Activated T-helper 17 cell treated with anti-CD3 and anti-CD28 coated beads, Interleukin-2, amount 50 U/mL, for 72 hours (primary cell): ENCODE results near the gene INO80. TPM values are rescaled to one million over a fixed set of nuclear protein-coding genes. Genes with fewer than 3 reads are reported as not detected.
"Not testable (repeated sequence)": the region's sequence is repeated elsewhere in the genome, so short reads cannot be mapped to it uniquely, and the experiment has no call there.

ENCODE experiments used
- ATAC-seq: fragments of 150-1000 bp; cut with Tn5 transposase; replicated peaks from 2 replicates; pipeline ENCODE4 v1.10.0; 2021; ENCODE audit warnings: mild to moderate bottlenecking, moderate library complexity
- H3K27ac Mint-ChIP-seq: one replicate; pipeline ENCODE4 v1.8.0; 2022; ENCODE audit warnings: mixed read lengths
- H3K27me3 Mint-ChIP-seq: one replicate; pipeline ENCODE4 v1.8.0; 2022; ENCODE audit warnings: mixed read lengths
- H3K36me3 Mint-ChIP-seq: one replicate; pipeline ENCODE4 v1.8.0; 2022; ENCODE audit warnings: low read depth, mild to moderate bottlenecking, mixed read lengths
- H3K4me1 Mint-ChIP-seq: one replicate; pipeline ENCODE4 v1.8.0; 2022; ENCODE audit warnings: mixed read lengths
- H3K4me3 Mint-ChIP-seq: one replicate; pipeline ENCODE4 v1.8.0; 2022; ENCODE audit warnings: mild to moderate bottlenecking, mixed read lengths
- H3K9me3 Mint-ChIP-seq: one replicate; pipeline ENCODE4 v1.8.0; 2022; ENCODE audit warnings: mixed read lengths
- total RNA-seq, 2 donors: library from RNA; stranded (reverse); gene quantifications; one replicate each; pipeline ENCODE4 v1.2.3, GENCODE V29; 2022

The INO80 gene
- total RNA-seq, 2 donors from 2014 or later = 22.8 to 25.9 TPM

- H3K27ac Mint-ChIP-seq, H3K4me1 Mint-ChIP-seq, ATAC-seq, H3K27me3 Mint-ChIP-seq, H3K9me3 Mint-ChIP-seq: not testable (repeated sequence)
- Mint-ChIP-seq H3K36me3 (peaks cover 23% of the 10 kb centered on the region), H3K4me3 (peak overlapping the region; percentile 87)
Observed at GRCh38 chr15:40954158-40954848, 161.8 kb downstream of the INO80 start.

GRCh38 chr15:40953713-40954074 is 162.4 kb downstream of the INO80 start:
- Mint-ChIP-seq H3K27ac (no peak overlapping the region), H3K4me1 (peaks cover 9% of the 10 kb centered on the region), H3K27me3 (no peaks in the 10 kb centered on the region), H3K9me3 (no peaks in the 10 kb centered on the region), H3K4me3 (peak overlapping the region; percentile 87), H3K36me3 (peaks cover 23% of the 10 kb centered on the region)
- peak; percentile 3 for ATAC-seq

DNA sequence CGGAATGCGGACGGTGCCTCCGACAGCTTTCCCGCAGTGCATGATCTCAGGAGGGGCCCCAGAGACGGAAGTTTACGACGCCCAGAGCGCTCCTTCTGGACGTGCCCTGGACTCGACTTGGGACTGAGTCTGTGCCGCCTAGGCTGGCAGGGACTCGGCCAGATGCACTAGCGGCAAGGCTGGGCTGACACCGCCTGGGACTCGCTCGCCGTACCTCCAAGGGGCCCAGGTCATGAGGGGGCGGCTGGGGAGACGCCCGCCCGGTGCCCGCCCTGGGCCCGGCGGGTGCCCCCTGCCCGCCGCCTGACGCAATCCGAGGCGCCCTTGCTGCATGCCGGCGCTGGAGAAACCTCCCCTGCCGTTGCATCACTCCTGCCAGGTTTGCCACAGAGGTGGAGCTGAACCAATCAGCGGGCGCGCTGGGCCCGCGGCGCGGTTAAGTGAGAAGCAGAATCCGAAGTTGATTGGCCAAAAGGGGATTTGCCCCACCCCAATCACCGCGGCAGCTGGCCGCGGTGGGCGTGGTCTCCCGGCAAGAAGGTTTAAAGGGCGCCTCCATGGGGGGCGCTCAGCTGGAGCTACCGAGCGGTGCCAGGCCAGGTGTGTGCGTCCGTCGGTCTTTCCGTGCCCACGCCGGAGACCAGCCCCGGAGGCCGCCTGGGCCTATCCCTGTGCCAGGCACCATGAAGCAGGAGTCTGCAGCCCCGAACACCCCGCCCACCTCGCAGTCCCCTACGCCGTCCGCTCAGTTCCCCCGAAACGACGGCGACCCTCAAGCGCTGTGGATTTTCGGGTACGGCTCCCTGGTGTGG is 163.0 kb downstream of the INO80 start, which contains the start of gene CHAC1:
CHAC1 (plus strand) TSS at position 571 of the 812 bp plus-strand sequence; CDS start at position 684, 113 bp downstream.
- Mint-ChIP-seq H3K27me3 (no peaks in the 10 kb centered on the region), H3K4me1 (peaks cover 9% of the 10 kb centered on the region), H3K9me3 (no peaks in the 10 kb centered on the region), H3K4me3 (peak within 1 kb of the TSS; percentile 87), H3K36me3 (peaks cover 23% of the 10 kb centered on the region), H3K27ac (peak within 1 kb of the TSS; percentile 64)
- ATAC-seq = peak; percentile 98

GRCh38 chr15:40952301-40952900 is 163.7 kb downstream of the INO80 start:
- no peak for ATAC-seq
- peak overlapping the region; percentile 87 for H3K4me3 Mint-ChIP-seq
- peaks cover 9% of the 10 kb centered on the region for H3K4me1 Mint-ChIP-seq
- H3K27ac Mint-ChIP-seq = peak overlapping the region; percentile 64
- no peaks in the 10 kb centered on the region for H3K27me3 Mint-ChIP-seq
- H3K9me3 Mint-ChIP-seq = no peaks in the 10 kb centered on the region
- peaks cover 23% of the 10 kb centered on the region for H3K36me3 Mint-ChIP-seq

GRCh38 chr15:40951764-40952163 is 164.3 kb downstream of the INO80 start:
- peaks cover 23% of the 10 kb centered on the region for H3K36me3 Mint-ChIP-seq

GRCh38 chr15:40949756-40950207 is 166.3 kb downstream of the INO80 start:
- Mint-ChIP-seq H3K4me3 (no peak overlapping the region), H3K4me1 (peaks cover 4% of the 10 kb centered on the region), H3K27me3 (no peaks in the 10 kb centered on the region), H3K36me3 (peaks cover 7% of the 10 kb centered on the region), H3K27ac (no peak overlapping the region), H3K9me3 (no peaks in the 10 kb centered on the region)
- no peak for ATAC-seq

More at GRCh38 chr15:40951764-40952163, 164.3 kb downstream of the INO80 start:
- no peaks in the 10 kb centered on the region for H3K27me3 Mint-ChIP-seq
- no peak overlapping the region for H3K27ac Mint-ChIP-seq
- peaks cover 9% of the 10 kb centered on the region for H3K4me1 Mint-ChIP-seq
- peak overlapping the region; percentile 87 for H3K4me3 Mint-ChIP-seq
- no peaks in the 10 kb centered on the region for H3K9me3 Mint-ChIP-seq
- no peak for ATAC-seq

DNA sequence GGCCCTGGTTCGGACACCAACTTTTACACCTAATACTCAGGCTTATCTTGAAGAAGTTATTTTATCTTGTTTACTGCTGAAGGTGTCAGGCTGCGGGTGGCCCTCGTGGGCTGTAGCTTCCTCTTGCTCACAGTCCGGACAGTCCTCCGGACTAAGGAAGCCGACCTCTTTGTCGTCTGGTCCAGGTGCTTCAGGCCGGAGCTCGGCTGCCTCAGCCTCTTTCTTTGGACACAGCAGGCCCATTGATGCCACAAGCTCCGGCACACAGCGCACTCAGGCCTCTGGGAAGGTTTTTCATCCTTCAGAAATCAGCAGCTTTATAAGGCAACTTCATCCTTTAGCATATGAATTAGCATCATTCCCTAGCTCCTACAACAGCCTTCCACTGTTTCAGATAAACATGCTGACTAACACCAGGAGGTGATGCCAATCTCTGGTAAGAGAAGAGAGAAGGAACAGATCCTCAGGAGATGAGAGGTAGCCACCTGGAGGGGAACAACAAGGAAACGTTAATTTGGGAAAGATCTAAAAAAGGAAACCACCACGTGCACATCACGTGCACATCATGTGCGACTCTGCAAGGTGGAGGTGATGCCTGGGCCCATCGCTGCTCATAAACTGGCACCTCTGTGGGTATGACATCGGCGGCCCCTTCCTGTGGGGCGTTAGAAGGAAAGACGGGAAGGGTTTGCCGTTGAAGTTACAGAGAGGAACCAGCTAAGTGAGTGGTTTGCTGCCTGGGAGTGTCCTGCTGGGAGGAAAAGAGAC is 167.2 kb downstream of the INO80 start:
- Mint-ChIP-seq H3K4me3 (no peak overlapping the region), H3K27me3 (no peaks in the 10 kb centered on the region), H3K27ac (no peak overlapping the region), H3K36me3 (no peaks in the 10 kb centered on the region), H3K4me1 (peaks cover 4% of the 10 kb centered on the region), H3K9me3 (no peaks in the 10 kb centered on the region)
- ATAC-seq = no peak

GRCh38 chr15:40944510-40945296 is 171.4 kb downstream of the INO80 start:
- H3K36me3 Mint-ChIP-seq = no peaks in the 10 kb centered on the region
- H3K27me3 Mint-ChIP-seq = no peaks in the 10 kb centered on the region
- H3K4me3 Mint-ChIP-seq = no peak overlapping the region
- H3K27ac Mint-ChIP-seq = no peak overlapping the region
- H3K4me1 Mint-ChIP-seq = peaks cover 17% of the 10 kb centered on the region
- H3K9me3 Mint-ChIP-seq = no peaks in the 10 kb centered on the region
- ATAC-seq = no peak

GRCh38 chr15:40943764-40944365 is 172.2 kb downstream of the INO80 start:
- Mint-ChIP-seq H3K4me1 (peaks cover 17% of the 10 kb centered on the region), H3K27me3 (no peaks in the 10 kb centered on the region), H3K27ac (no peak overlapping the region), H3K4me3 (peak overlapping the region; percentile 86), H3K9me3 (no peaks in the 10 kb centered on the region), H3K36me3 (no peaks in the 10 kb centered on the region)
- no peak for ATAC-seq

DNA sequence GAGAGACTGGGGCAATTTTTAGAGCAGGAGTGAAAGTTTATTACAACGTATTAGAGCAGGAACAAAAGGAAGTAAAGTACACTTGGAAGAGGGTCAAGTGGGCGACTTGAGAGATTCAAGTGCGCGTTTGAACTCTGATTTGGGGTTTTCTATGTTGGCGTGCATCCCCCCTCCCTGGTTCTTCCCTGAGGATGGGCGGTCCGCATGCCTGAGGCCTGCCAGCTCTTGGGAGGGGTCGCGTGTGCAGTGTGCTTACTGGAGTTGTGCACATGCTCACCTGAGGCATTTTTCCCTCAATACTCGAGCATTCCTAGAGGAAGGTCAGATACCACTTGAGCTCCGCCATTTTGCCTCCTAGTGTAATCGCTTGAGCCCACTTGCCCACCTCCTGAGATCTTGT is 173.2 kb downstream of the INO80 start:
- no peaks in the 10 kb centered on the region for H3K36me3 Mint-ChIP-seq
- ATAC-seq = no peak
- peaks cover 17% of the 10 kb centered on the region for H3K4me1 Mint-ChIP-seq
- H3K9me3 Mint-ChIP-seq = no peaks in the 10 kb centered on the region
- H3K27ac Mint-ChIP-seq = peak overlapping the region; percentile 89
- H3K4me3 Mint-ChIP-seq = peak overlapping the region; percentile 86
- H3K27me3 Mint-ChIP-seq = no peaks in the 10 kb centered on the region

GRCh38 chr15:40942337-40942854 is 173.7 kb downstream of the INO80 start:
- H3K4me1 Mint-ChIP-seq = peaks cover 17% of the 10 kb centered on the region
- no peaks in the 10 kb centered on the region for H3K9me3 Mint-ChIP-seq
- peak overlapping the region; percentile 86 for H3K4me3 Mint-ChIP-seq
- H3K27me3 Mint-ChIP-seq = no peaks in the 10 kb centered on the region
- peak; percentile 5 for ATAC-seq
- H3K27ac Mint-ChIP-seq = peak overlapping the region; percentile 89
- H3K36me3 Mint-ChIP-seq = no peaks in the 10 kb centered on the region

DNA sequence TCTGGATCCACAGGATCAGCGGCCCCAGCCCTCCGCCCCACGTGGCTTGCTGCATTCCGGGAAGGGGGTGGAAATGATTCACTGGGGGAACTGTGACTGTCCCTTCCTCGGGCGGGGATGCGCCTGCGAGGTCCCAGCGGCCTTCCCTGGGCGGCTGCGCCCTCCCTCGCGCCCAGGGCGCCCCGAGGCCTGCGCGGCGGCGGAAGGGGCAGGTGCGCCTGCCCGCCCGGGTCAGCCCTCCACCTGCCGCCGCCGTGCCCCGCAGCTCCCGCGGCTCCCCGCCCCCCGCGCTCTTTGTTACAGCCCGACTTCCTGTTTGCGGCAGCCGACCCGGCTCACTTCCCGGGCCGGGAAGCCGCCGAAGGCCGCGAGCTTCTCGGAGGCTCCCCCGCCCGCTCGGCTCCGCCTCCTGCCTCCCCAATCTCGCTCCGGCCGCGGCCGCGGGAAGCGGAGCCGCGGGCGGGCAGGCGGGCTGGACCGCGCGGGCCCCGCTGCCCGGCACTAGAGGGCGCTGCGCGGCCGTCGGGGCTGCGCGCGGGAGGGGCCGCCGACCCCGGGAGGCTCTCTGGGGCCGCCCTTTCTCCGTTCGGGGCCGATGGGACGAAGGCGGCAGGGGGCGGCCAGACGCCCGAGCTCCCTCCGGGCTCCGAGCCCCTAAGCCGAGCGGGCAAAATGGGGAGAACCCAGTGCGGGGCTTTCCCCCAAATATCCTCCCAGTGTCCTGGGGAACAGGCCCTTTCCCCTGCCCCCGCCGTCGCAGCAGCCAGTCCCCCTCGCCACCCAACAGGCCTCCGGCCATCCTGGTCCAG is 174.3 kb downstream of the INO80 start:
- Mint-ChIP-seq H3K27ac (peak overlapping the region; percentile 89), H3K9me3 (no peaks in the 10 kb centered on the region), H3K36me3 (no peaks in the 10 kb centered on the region), H3K27me3 (no peaks in the 10 kb centered on the region), H3K4me3 (peak overlapping the region; percentile 86), H3K4me1 (peaks cover 17% of the 10 kb centered on the region)
- peak; percentile 88 for ATAC-seq
